Breast epithelium (tissue), 3 donors: ENCODE data around the gene ARPP21.

Experiments used
- POLR2A ChIP-seq: fragments of 450-650 bp; IDR thresholded peaks from one replicate; pipeline ENCODE4 v1.6.1; 2016; ENCODE audit warnings: antibody characterized with exemption, mild to moderate bottlenecking, moderate library complexity
- POLR2AphosphoS5 ChIP-seq, 3 donors: sonication (generic); formaldehyde crosslinking; IDR thresholded peaks; one replicate each; pipeline ENCODE4 v1.6.1; 2017; ENCODE audit warnings: antibody characterized with exemption in 3 of 3
- TF ChIP-seq, protein P1 (sequence below), 3 donors: fragments of 450-650 bp; IDR thresholded peaks; one replicate each; pipeline ENCODE4 v1.5.1; 2016 to 2017; ENCODE audit warnings: antibody characterized with exemption in 3 of 3, mild to moderate bottlenecking in 3 of 3, moderate library complexity in 3 of 3

DNA sequence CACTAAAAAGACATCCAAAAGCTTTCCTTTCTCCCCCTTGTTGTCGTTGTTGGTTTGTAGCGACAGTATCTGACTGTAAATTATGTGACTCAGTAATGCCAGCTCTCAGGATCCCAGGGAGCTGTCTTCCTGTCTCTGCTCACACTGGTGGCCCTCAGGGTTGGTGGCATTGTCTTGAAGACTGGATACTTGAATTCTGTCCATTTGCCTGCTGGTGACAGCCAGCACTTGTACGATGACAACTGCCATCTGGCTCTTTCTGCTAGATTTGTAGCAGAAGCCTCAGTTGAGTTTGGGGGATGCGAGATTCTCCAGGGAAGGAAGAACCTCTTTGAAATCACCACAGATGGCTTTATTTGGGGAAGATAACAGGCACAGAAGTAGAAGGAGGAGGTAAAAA, 120.8 kb downstream of the ARPP21 start:
- TF ChIP-seq, protein P1, sequence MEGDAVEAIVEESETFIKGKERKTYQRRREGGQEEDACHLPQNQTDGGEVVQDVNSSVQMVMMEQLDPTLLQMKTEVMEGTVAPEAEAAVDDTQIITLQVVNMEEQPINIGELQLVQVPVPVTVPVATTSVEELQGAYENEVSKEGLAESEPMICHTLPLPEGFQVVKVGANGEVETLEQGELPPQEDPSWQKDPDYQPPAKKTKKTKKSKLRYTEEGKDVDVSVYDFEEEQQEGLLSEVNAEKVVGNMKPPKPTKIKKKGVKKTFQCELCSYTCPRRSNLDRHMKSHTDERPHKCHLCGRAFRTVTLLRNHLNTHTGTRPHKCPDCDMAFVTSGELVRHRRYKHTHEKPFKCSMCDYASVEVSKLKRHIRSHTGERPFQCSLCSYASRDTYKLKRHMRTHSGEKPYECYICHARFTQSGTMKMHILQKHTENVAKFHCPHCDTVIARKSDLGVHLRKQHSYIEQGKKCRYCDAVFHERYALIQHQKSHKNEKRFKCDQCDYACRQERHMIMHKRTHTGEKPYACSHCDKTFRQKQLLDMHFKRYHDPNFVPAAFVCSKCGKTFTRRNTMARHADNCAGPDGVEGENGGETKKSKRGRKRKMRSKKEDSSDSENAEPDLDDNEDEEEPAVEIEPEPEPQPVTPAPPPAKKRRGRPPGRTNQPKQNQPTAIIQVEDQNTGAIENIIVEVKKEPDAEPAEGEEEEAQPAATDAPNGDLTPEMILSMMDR (IDR thresholded peaks at IDR 0.05), result no peak
- TF ChIP-seq POLR2A (no peak), POLR2AphosphoS5 (IDR thresholded peaks at IDR 0.05) (no peak)
